T-helper 17 cell (primary cell): Measurements from ENCODE around the gene RHOBTB1. TPM values are rescaled to one million over a fixed set of nuclear protein-coding genes. Genes with fewer than 3 reads are reported as not detected.

Source experiments
- ATAC-seq: fragments of 150-1000 bp; cut with Tn5 transposase; 2 replicates; pipeline ENCODE4 v1.10.0; 2021; ENCODE audit warnings: mild to moderate bottlenecking, moderate library complexity
- DNase-seq, 3 donors: peaks; one replicate each; pipeline versions ENCODE4 v3.0.0 to v3.0.0-alpha.2; 2020 to 2021
- H3K9me3 ChIP-seq: one replicate; pipeline ENCODE4 v1.7.0; 2013; ENCODE audit warnings: low read length, mild to moderate bottlenecking; ENCODE audit not compliant: control insufficient read depth, poor library complexity, severe bottlenecking
- H3K27ac Mint-ChIP-seq: one replicate; pipeline ENCODE4 v1.8.0; 2022; ENCODE audit warnings: mild to moderate bottlenecking, moderate library complexity, mixed read lengths
- H3K27me3 Mint-ChIP-seq: one replicate; pipeline ENCODE4 v1.8.0; 2022; ENCODE audit warnings: mixed read lengths
- H3K36me3 Mint-ChIP-seq: one replicate; pipeline ENCODE4 v1.8.0; 2022; ENCODE audit warnings: low read depth, mixed read lengths
- H3K4me1 Mint-ChIP-seq: one replicate; pipeline ENCODE4 v1.8.0; 2022; ENCODE audit warnings: mild to moderate bottlenecking, mixed read lengths
- H3K4me3 Mint-ChIP-seq: one replicate; pipeline ENCODE4 v1.8.0; 2022; ENCODE audit warnings: mild to moderate bottlenecking, moderate library complexity, mixed read lengths
- total RNA-seq, 4 donors: library from RNA in 2 of 4; stranded (reverse) in 2 of 4; gene quantifications; one replicate each; pipeline ENCODE4 v1.2.3 and lab custom pipeline; 2022 to 2026

The RHOBTB1 gene
- total RNA-seq, 2 donors from 2014 or later = 0.37 to 10.8 TPM

DNA sequence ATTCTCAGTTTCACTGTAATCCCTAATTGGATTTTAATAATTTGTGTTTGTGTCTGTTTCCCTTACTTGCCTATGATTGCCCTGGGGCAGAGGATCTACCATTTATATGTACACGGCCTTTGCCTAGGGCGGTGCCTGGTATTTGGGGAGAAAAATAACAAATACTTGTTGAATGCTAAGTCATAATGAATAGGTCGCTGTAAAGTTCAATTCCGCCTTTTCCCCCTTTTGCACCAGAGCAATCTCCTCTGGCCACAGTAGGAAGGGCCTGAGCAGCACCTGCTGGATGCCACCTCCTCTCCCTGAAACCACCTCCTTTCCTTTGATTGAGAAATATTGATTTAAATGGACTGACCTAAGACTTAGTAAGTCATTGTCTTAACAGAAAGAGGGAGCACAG lies 70.2 kb downstream of the RHOBTB1 start:
- H3K9me3 ChIP-seq = no peaks in the 10 kb centered on the region
- H3K27ac Mint-ChIP-seq = no peak overlapping the region
- H3K4me3 Mint-ChIP-seq = no peak overlapping the region
- DNase-seq = no peak
- no peaks in the 10 kb centered on the region for H3K4me1 Mint-ChIP-seq
- no peaks in the 10 kb centered on the region for H3K36me3 Mint-ChIP-seq
- no peak for ATAC-seq
- peaks cover 16% of the 10 kb centered on the region for H3K27me3 Mint-ChIP-seq

- H3K27ac Mint-ChIP-seq = no peak overlapping the region
- no peaks in the 10 kb centered on the region for H3K4me1 Mint-ChIP-seq
- peaks cover 16% of the 10 kb centered on the region for H3K27me3 Mint-ChIP-seq
- DNase-seq = no peak
- no peak for ATAC-seq
- H3K36me3 Mint-ChIP-seq = no peaks in the 10 kb centered on the region
- H3K4me3 Mint-ChIP-seq = no peak overlapping the region
- no peaks in the 10 kb centered on the region for H3K9me3 ChIP-seq
Measured at GRCh38 chr10:60872451-60872850, 71.5 kb downstream of the RHOBTB1 start.

- no peaks in the 10 kb centered on the region for H3K4me1 Mint-ChIP-seq
Measured at GRCh38 chr10:60871215-60871614, 72.8 kb downstream of the RHOBTB1 start.

DNA sequence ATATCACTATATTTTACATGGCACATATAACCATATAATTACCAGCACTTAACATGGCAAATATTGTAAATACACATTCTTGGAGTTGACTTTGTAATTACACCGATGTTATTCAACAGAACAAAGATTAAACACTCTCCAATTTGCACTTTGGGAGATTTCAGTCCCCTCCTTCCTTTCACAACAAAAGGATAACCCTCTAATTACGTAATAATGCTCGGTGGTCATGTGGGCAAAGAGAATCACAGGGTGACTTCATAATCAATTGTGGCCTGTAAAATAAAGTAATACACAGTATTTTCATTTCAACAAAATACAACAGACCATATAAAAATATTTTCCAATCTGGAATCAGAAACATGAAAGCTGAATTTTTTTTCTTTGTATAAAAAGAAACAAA lies 73.2 kb downstream of the RHOBTB1 start:
- no peak for ATAC-seq
- Mint-ChIP-seq H3K4me3 (no peak overlapping the region), H3K27ac (no peak overlapping the region), H3K4me1 (no peaks in the 10 kb centered on the region), H3K36me3 (no peaks in the 10 kb centered on the region), H3K27me3 (peaks cover 21% of the 10 kb centered on the region)
- DNase-seq = no peak
- no peaks in the 10 kb centered on the region for H3K9me3 ChIP-seq

More at GRCh38 chr10:60871215-60871614, 72.8 kb downstream of the RHOBTB1 start:
- no peaks in the 10 kb centered on the region for H3K9me3 ChIP-seq
- Mint-ChIP-seq H3K27me3 (peaks cover 17% of the 10 kb centered on the region), H3K27ac (no peak overlapping the region), H3K4me3 (no peak overlapping the region), H3K36me3 (no peaks in the 10 kb centered on the region)
- DNase-seq (no peak), ATAC-seq (no peak)

GRCh38 chr10:60870416-60870728 lies 73.6 kb downstream of the RHOBTB1 start:
- Mint-ChIP-seq H3K4me1 (no peaks in the 10 kb centered on the region), H3K36me3 (no peaks in the 10 kb centered on the region), H3K27me3 (peaks cover 26% of the 10 kb centered on the region), H3K4me3 (no peak overlapping the region), H3K27ac (no peak overlapping the region)
- H3K9me3 ChIP-seq = no peaks in the 10 kb centered on the region
- ATAC-seq (no peak), DNase-seq (no peak)

GRCh38 chr10:60869652-60870415 lies 74.2 kb downstream of the RHOBTB1 start:
- ATAC-seq = no peak

GRCh38 chr10:60868946-60869345 lies 75.0 kb downstream of the RHOBTB1 start:
- no peak overlapping the region for H3K4me3 Mint-ChIP-seq
- no peaks in the 10 kb centered on the region for H3K4me1 Mint-ChIP-seq
- ATAC-seq = no peak
- no peaks in the 10 kb centered on the region for H3K36me3 Mint-ChIP-seq
- no peaks in the 10 kb centered on the region for H3K9me3 ChIP-seq
- DNase-seq = no peak
- no peak overlapping the region for H3K27ac Mint-ChIP-seq
- H3K27me3 Mint-ChIP-seq = peaks cover 27% of the 10 kb centered on the region

More at GRCh38 chr10:60869652-60870415, 74.2 kb downstream of the RHOBTB1 start:
- no peaks in the 10 kb centered on the region for H3K4me1 Mint-ChIP-seq
- H3K4me3 Mint-ChIP-seq = no peak overlapping the region
- H3K27ac Mint-ChIP-seq = no peak overlapping the region
- no peaks in the 10 kb centered on the region for H3K36me3 Mint-ChIP-seq
- peaks cover 30% of the 10 kb centered on the region for H3K27me3 Mint-ChIP-seq
- no peaks in the 10 kb centered on the region for H3K9me3 ChIP-seq
- DNase-seq = no peak

DNA sequence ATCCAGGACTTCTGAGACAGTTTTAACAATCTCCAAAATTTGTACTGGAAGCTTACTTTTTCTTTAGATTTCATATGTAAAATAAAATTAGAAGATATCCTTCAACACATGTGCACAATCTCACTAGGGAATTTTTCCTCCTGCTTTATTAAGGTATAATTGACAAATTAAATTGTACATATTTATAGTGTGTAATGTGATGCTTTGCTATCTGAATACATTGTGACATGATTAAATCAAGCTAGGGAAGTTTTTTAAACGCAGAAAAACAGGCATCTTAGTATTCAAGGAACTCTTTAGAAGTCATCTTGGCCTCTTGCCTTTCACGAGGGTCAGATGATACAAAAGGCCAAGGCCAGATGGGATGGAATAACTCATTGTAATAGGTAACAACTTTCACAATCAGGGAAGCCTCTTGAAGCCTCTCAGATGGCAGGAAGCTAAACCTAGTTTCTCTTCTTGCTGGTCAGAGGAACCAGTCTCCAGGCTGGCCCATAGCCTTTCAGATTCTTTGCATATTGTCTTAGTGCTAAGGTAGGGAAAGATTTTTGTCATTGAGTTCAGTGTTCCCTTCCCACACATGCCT lies 78.7 kb downstream of the RHOBTB1 start:
- no peaks in the 10 kb centered on the region for H3K4me1 Mint-ChIP-seq
- no peaks in the 10 kb centered on the region for H3K36me3 Mint-ChIP-seq
- no peak overlapping the region for H3K4me3 Mint-ChIP-seq
- no peaks in the 10 kb centered on the region for H3K9me3 ChIP-seq
- H3K27me3 Mint-ChIP-seq = peaks cover 18% of the 10 kb centered on the region
- ATAC-seq (no peak), DNase-seq (no peak)
- no peak overlapping the region for H3K27ac Mint-ChIP-seq

- no peaks in the 10 kb centered on the region for H3K9me3 ChIP-seq
- Mint-ChIP-seq H3K4me1 (no peaks in the 10 kb centered on the region), H3K27ac (no peak overlapping the region), H3K27me3 (peaks cover 18% of the 10 kb centered on the region), H3K36me3 (no peaks in the 10 kb centered on the region), H3K4me3 (no peak overlapping the region)
- DNase-seq (no peak), ATAC-seq (no peak)
Measured at GRCh38 chr10:60863796-60864195, 80.2 kb downstream of the RHOBTB1 start.

DNA sequence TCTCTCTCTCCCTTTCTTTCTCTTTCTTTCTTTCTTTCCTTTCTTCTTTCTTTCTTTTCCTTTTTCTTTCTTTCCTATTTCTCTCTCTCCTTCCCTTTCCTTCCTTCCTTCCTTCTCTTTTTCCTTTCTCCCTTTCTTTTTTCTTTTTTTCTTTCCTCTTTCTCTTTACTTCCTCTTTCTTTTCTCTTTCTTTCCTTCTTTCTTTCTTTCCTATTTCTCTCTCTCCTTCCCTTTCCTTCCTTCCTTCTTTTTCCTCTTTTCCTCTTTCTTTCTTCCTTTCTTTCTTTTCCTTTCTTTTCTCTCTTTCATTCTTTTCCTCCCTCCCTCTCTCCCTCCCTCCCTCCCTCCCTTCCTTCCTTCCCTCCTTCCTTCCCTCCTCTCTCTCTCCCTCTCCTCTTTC lies 81.5 kb downstream of the RHOBTB1 start:
- H3K4me3 Mint-ChIP-seq = no peak overlapping the region
- peaks cover 23% of the 10 kb centered on the region for H3K27me3 Mint-ChIP-seq
- H3K36me3 Mint-ChIP-seq = no peaks in the 10 kb centered on the region
- ATAC-seq (no peak), DNase-seq (no peak)
- H3K27ac Mint-ChIP-seq = no peak overlapping the region
- no peaks in the 10 kb centered on the region for H3K4me1 Mint-ChIP-seq
- H3K9me3 ChIP-seq = no peaks in the 10 kb centered on the region

DNA sequence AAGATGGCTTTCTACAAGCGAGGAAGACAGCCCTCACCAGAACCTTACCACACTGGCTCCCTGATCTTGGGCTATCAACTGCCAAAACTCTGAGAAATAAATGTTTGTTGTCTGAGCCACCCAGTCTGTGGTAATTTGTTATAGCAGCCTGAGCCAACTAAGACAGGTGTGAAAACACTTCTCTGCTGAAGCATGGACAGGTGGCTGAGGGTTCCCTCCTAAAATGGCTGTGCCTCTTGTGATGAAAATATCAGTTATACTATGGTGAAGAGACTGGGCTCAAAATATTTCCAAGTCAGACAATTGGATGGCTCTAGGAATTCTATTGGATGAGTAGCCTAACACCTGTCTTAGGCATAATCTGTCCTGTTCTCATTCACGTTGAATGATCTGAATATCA lies 87.6 kb downstream of the RHOBTB1 start:
- Mint-ChIP-seq H3K27me3 (peaks cover 16% of the 10 kb centered on the region), H3K36me3 (no peaks in the 10 kb centered on the region), H3K4me3 (no peak overlapping the region), H3K27ac (no peak overlapping the region), H3K4me1 (no peaks in the 10 kb centered on the region)
- no peaks in the 10 kb centered on the region for H3K9me3 ChIP-seq
- ATAC-seq (no peak), DNase-seq (no peak)

DNA sequence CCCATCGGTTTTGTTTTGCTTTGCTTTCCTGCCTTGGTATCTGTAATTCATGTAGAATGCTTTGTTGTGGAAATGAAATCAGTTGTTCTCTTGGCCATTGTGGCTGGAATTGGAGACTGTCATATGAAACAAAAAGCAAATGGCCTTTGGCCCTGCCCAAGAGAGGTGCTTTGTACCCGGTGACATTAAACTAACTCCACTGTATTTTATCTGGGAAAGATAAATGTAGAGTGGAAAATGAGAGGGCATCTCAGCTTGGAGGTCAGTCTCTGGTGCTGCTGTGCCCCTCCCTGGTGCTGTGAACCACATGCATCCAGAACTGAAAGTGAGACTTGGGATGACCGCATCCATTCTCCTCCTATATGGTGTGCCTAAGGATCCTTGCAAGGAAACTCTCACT lies 90.3 kb downstream of the RHOBTB1 start:
- Mint-ChIP-seq H3K27me3 (peaks cover 19% of the 10 kb centered on the region), H3K27ac (no peak overlapping the region)
- no peak for ATAC-seq

GRCh38 chr10:60853107-60853506 lies 90.9 kb downstream of the RHOBTB1 start:
- H3K4me3 Mint-ChIP-seq = no peak overlapping the region
- H3K9me3 ChIP-seq = no peaks in the 10 kb centered on the region
- DNase-seq (no peak), ATAC-seq (no peak)
- H3K36me3 Mint-ChIP-seq = no peaks in the 10 kb centered on the region
- H3K27me3 Mint-ChIP-seq = peaks cover 20% of the 10 kb centered on the region
- no peak overlapping the region for H3K27ac Mint-ChIP-seq
- H3K4me1 Mint-ChIP-seq = no peaks in the 10 kb centered on the region

More for the DNA sequence above, 90.3 kb downstream of the RHOBTB1 start:
- no peaks in the 10 kb centered on the region for H3K36me3 Mint-ChIP-seq
- DNase-seq = no peak
- H3K9me3 ChIP-seq = no peaks in the 10 kb centered on the region
- no peak overlapping the region for H3K4me3 Mint-ChIP-seq
- no peaks in the 10 kb centered on the region for H3K4me1 Mint-ChIP-seq

- no peak for ATAC-seq
- Mint-ChIP-seq H3K27me3 (peaks cover 28% of the 10 kb centered on the region), H3K27ac (no peak overlapping the region)
Measured at GRCh38 chr10:60849740-60850139, 94.2 kb downstream of the RHOBTB1 start.

More at GRCh38 chr10:60849740-60850139, 94.2 kb downstream of the RHOBTB1 start:
- H3K9me3 ChIP-seq = no peaks in the 10 kb centered on the region
- Mint-ChIP-seq H3K36me3 (no peaks in the 10 kb centered on the region), H3K4me3 (no peak overlapping the region), H3K4me1 (no peaks in the 10 kb centered on the region)
- DNase-seq = no peak
